ENCODE measurements around the gene PA2G4.

PA2G4 gene

GRCh38 chr12:56101045-56101444 lies 3.3 kb upstream of the PA2G4 start:
- no peak overlapping the region for H3K4me3 ChIP-seq (ENCODE audit: low read length)
- no peak for TF ChIP-seq CTCF (IDR thresholded peaks at IDR 0.05; ENCODE audit: insufficient read depth, low read depth, low read length, missing control alignments)
- DNase-seq (ENCODE audit: low read depth) = no peak

- no peak for DNase-seq (ENCODE audit: low read depth)
- H3K4me3 ChIP-seq (ENCODE audit: low read length) = no peak overlapping the region
- no peak for TF ChIP-seq CTCF (IDR thresholded peaks at IDR 0.05; ENCODE audit: insufficient read depth, low read depth, low read length, missing control alignments)
Observed at GRCh38 chr12:56102683-56103065, 1.7 kb upstream of the PA2G4 start.

GRCh38 chr12:56103066-56103711 lies 1.2 kb upstream of the PA2G4 start:
- peak overlapping the region; percentile 91 for H3K4me3 ChIP-seq (ENCODE audit: low read length)
- no peak for TF ChIP-seq CTCF (IDR thresholded peaks at IDR 0.05; ENCODE audit: insufficient read depth, low read depth, low read length, missing control alignments)
- DNase-seq (ENCODE audit: low read depth) = no peak

- no peak for TF ChIP-seq CTCF (IDR thresholded peaks at IDR 0.05; ENCODE audit: insufficient read depth, low read depth, low read length, missing control alignments)
- no peak for DNase-seq (ENCODE audit: low read depth)
Observed at GRCh38 chr12:56103823-56104108, 593 bp upstream of the PA2G4 start.

GRCh38 chr12:56104815-56105608 lies 653 bp downstream of the PA2G4 start:
- peak overlapping the region; percentile 91 for H3K4me3 ChIP-seq (ENCODE audit: low read length)
- TF ChIP-seq CTCF (IDR thresholded peaks at IDR 0.05; ENCODE audit: insufficient read depth, low read depth, low read length, missing control alignments) = no peak
- DNase-seq (ENCODE audit: low read depth) = peak; percentile 39

More at GRCh38 chr12:56103823-56104108, 593 bp upstream of the PA2G4 start:
- peak overlapping the region; percentile 91 for H3K4me3 ChIP-seq (ENCODE audit: low read length)

- no peak for TF ChIP-seq CTCF (IDR thresholded peaks at IDR 0.05; ENCODE audit: insufficient read depth, low read depth, low read length, missing control alignments)
- peak overlapping the region; percentile 91 for H3K4me3 ChIP-seq (ENCODE audit: low read length)
- DNase-seq (ENCODE audit: low read depth) = no peak
Observed at GRCh38 chr12:56105609-56105902, 1.2 kb downstream of the PA2G4 start.

GRCh38 chr12:56107242-56107641 lies 2.9 kb downstream of the PA2G4 start:
- TF ChIP-seq CTCF (IDR thresholded peaks at IDR 0.05; ENCODE audit: insufficient read depth, low read depth, low read length, missing control alignments) = no peak
- no peak for DNase-seq (ENCODE audit: low read depth)
- no peak overlapping the region for H3K4me3 ChIP-seq (ENCODE audit: low read length)

Data from epithelial cell of esophagus (primary cell).